Lung (tissue), 12 donors: Measurements from ENCODE around the gene TRIM63. TPM values are rescaled to one million over a fixed set of nuclear protein-coding genes. Genes with fewer than 3 reads are reported as not detected.
"Not testable (repeated sequence)": the region's sequence is repeated elsewhere in the genome, so short reads cannot be mapped to it uniquely, and the experiment has no call there.

ENCODE experiments used
- ATAC-seq: fragments of 200-7000 bp; cut with Tn5 transposase; one replicate; pipeline ENCODE4 v1.9.1; 2020; ENCODE audit warnings: moderate number of reproducible peaks; ENCODE audit not compliant: insufficient read depth, low FRiP score
- DNase-seq, 3 donors: peaks; one replicate each; pipeline ENCODE4 v3.0.0-alpha.2; 2013 to 2017
- H3K27ac ChIP-seq, 2 donors: one replicate each; pipeline ENCODE4 v1.5.1; 2013; ENCODE audit warnings: mild to moderate bottlenecking in 2 of 2, moderate library complexity in 2 of 2, control low read depth in 1 of 2, inconsistent platforms in 1 of 2, low read depth in 1 of 2, low read length in 1 of 2
- H3K27me3 ChIP-seq, 3 donors: one replicate each; pipeline ENCODE4 v1.5.1; 2013; ENCODE audit warnings: low read length in 2 of 3; ENCODE audit not compliant: control insufficient read depth in 3 of 3, insufficient read depth in 3 of 3
- H3K36me3 ChIP-seq, 4 donors: one replicate each; pipeline ENCODE4 v1.5.1; 2013; ENCODE audit warnings: low read length in 4 of 4, mild to moderate bottlenecking in 1 of 4, moderate library complexity in 1 of 4; ENCODE audit not compliant: control insufficient read depth in 4 of 4, insufficient read depth in 4 of 4
- H3K4me1 ChIP-seq, 5 donors: one replicate each; pipeline ENCODE4 v1.5.1; 2013; ENCODE audit warnings: low read length in 5 of 5, mild to moderate bottlenecking in 2 of 5, moderate library complexity in 1 of 5; ENCODE audit not compliant: control insufficient read depth in 5 of 5, insufficient read depth in 5 of 5
- H3K4me3 ChIP-seq: one replicate; pipeline ENCODE4 v1.5.1; 2013; ENCODE audit warnings: mild to moderate bottlenecking, control low read depth, moderate library complexity
- H3K9ac ChIP-seq, 2 donors: one replicate each; pipeline ENCODE4 v1.5.1; 2013; ENCODE audit warnings: low read length in 2 of 2, control low read depth in 1 of 2; ENCODE audit not compliant: insufficient read depth in 1 of 2
- H3K9me3 ChIP-seq, 4 donors: one replicate each; pipeline ENCODE4 v1.5.1; 2013; ENCODE audit warnings: low read length in 3 of 4, mild to moderate bottlenecking in 1 of 4, moderate library complexity in 1 of 4; ENCODE audit not compliant: control insufficient read depth in 4 of 4, insufficient read depth in 3 of 4
- CTCF ChIP-seq: IDR thresholded peaks from 2 replicates; pipeline ENCODE4 v1.5.1; 2012; ENCODE audit warnings: mild to moderate bottlenecking; ENCODE audit errors: control extremely low read depth, extremely low read depth
- WGBS, 2 donors: extraction: QIAGEN DNeasy Blood & Tissue Kit; methylation state at CpG; one replicate each; pipeline ENCODE4 v1.1.7; 2013; 5-methylcytosine and 5-hydroxymethylcytosine counted together
- polyA plus RNA-seq, 2 donors: library from polyadenylated mRNA; stranded (reverse); fragments of 200-250 nt; gene quantifications; one replicate each; pipeline ENCODE4 v1.2.1, GENCODE V29; 2013
- total RNA-seq, 2 donors: library from RNA; depleted of rRNA in 1 of 2; stranded (reverse); fragments of >200 nt in 1 of 2; gene quantifications; one replicate each; pipeline ENCODE4 v1.2.1, GENCODE V29; 2014 to 2021
- donor health status: control.
- donor health status: control.
- donor health status: Bipolar disorder and iron deficiency.
- donor health status: healthy.
- donor health status: DM: yes; HTN: yes; CAD: no.

TRIM63 gene
- total and polyA plus RNA-seq, 4 donors: 0.12 to 0.31 (median 0.19) TPM

- 0 to 1% methylated on average over 77 to 96 of the region's 96 CpGs for WGBS, 2 donors
- DNase-seq: peak; percentile 96 to 99 (median 97)
- H3K27me3 ChIP-seq: no peaks in the 10 kb centered on the region
- peaks cover 0 to 2% (median 0%) of the 10 kb centered on the region in 4 donors for H3K9me3 ChIP-seq
- peaks cover 2 to 17% (median 14%) of the 10 kb centered on the region in 5 donors for H3K4me1 ChIP-seq
- peaks cover 0 to 13% (median 0%) of the 10 kb centered on the region in 4 donors for H3K36me3 ChIP-seq
- peak; percentile 93 for ATAC-seq
- TF ChIP-seq CTCF: no peak
- peak within 1 kb of the TSS; percentile 59 to 90 for H3K9ac ChIP-seq
- peak within 1 kb of the TSS; percentile 99 for H3K4me3 ChIP-seq
- H3K27ac ChIP-seq: peak within 1 kb of the TSS; percentile 97
Measured at GRCh38 chr1:26111530-26112406, 44.3 kb upstream of the TRIM63 start, which contains the start of gene PDIK1L. PDIK1L (plus strand) TSS chr1:26111824; CDS start chr1:26114309, 2,485 bp downstream.

- H3K4me1 ChIP-seq: peaks cover 2 to 17% (median 14%) of the 10 kb centered on the region in 5 donors
- ATAC-seq (peak; percentile 61), DNase-seq (peak; percentile 80 to 82 (median 81))
- peaks cover 0 to 13% (median 0%) of the 10 kb centered on the region in 4 donors for H3K36me3 ChIP-seq
- H3K4me3 ChIP-seq: peak overlapping the region; percentile 99
- WGBS, 2 donors: 0 to 1% methylated on average over 49 to 85 of the region's 85 CpGs
- no peak for TF ChIP-seq CTCF
- H3K9me3 ChIP-seq: peaks cover 0 to 2% (median 0%) of the 10 kb centered on the region in 4 donors
- H3K9ac ChIP-seq: peak overlapping the region; percentile 25 to 83
- peak overlapping the region; percentile 90 to 97 for H3K27ac ChIP-seq
- no peaks in the 10 kb centered on the region for H3K27me3 ChIP-seq
Measured at GRCh38 chr1:26110731-26111529, 43.5 kb upstream of the TRIM63 start.

GRCh38 chr1:26109229-26110164, 42.1 kb upstream of the TRIM63 start:
- no peak overlapping the region for H3K9ac ChIP-seq
- ATAC-seq (no peak), DNase-seq (no peak)
- no peak for TF ChIP-seq CTCF
- H3K9me3 ChIP-seq: peaks cover 0 to 2% (median 0%) of the 10 kb centered on the region in 4 donors
- no peak overlapping the region for H3K27ac ChIP-seq
- H3K36me3 ChIP-seq: peaks cover 0 to 8% (median 0%) of the 10 kb centered on the region in 4 donors
- WGBS, 2 donors: 94 to 96% methylated on average over 5 of the region's 5 CpGs
- peaks cover 2 to 17% (median 13%) of the 10 kb centered on the region in 5 donors for H3K4me1 ChIP-seq
- no peak overlapping the region for H3K4me3 ChIP-seq
- no peaks in the 10 kb centered on the region for H3K27me3 ChIP-seq

GRCh38 chr1:26105226-26105548, 37.8 kb upstream of the TRIM63 start:
- H3K27me3 ChIP-seq, H3K9me3 ChIP-seq, ATAC-seq, H3K9ac ChIP-seq, DNase-seq, H3K36me3 ChIP-seq, H3K27ac ChIP-seq, H3K4me3 ChIP-seq, H3K4me1 ChIP-seq: not testable (repeated sequence)
- 44 to 64% methylated on average over 5 of the region's 5 CpGs for WGBS, 2 donors
